Measurements from ENCODE around the gene PDE2A. TPM values are rescaled to one million over a fixed set of nuclear protein-coding genes. Genes with fewer than 3 reads are reported as not detected.

Gene PDE2A
- total RNA-seq, 2 donors from 2014 or later, result 40.9 to 41.6 TPM

DNA sequence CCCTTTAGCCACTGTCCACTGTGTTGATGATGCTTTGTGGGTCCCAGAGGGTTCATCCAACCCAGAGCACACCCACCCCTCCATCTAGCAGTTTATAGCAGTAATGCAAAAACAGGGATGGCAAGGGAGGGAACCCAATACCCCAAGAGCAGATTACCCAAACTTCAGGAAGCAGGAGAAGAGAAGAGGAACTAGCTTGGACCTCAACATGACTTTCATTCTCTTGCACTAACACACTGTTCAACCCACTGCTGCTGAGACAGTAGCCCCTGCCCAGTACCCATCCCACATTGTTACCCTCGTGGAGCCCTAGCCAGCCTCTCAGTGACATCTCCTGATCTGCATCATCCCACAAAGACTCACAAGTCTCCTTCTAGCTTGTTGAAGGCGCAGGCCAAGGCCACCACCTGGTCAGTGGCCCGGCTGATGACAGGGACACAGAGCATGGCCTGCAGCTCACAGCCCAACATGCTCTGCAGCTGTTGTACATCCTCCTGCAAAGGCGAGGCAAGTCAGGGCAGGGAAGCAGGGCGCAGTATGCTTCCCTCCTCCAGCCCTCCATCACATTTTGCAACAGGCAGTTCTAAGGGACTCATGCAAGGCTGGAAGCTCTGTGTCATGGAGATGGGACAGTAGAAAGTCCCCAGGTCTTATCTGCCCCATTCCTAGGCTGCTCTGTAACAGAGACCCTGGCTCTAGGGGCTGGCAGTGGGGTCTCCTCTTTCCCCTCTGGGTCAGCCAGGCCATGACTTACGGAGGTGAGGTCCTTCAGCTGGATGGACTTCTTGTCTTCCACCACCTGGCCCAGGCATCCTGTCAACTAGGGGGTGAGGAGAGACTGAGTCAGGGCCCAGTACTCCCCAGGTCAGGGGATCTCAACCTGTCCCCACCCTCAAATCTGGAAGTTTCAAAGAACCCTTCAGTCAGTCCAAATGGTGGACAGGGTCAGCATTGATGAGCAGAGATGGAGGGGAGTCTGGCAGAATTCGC lies 85.5 kb downstream of the PDE2A start:
- intact Hi-C loops (cut with DNase I), result loop anchor here (2.0 to 5.0 kb wide), 2 partner anchors 54 to 94 kb away; no protein-coding TSS in a partner anchor
- ATAC-seq (no peak), DNase-seq (peak; percentile 5)

DNA sequence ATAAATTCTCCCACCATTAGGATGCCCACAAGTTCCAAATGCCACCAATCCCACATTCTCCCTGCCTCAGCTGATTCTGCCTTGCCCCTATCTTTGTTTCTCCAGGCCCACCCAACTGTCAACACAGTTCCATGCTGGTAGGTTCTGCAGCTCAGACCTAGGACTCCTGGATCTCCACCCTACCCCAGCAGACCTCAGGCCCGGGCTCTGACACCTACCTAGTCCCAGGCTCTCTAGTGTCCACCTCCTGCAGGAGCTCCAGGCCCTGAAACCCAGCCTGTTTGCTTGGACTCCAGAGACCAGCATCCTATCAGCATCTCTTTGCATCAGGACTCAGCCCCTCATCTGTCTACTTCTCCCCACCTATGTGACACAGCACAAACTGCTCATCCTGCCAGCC lies 86.5 kb downstream of the PDE2A start:
- ATAC-seq, result no peak
- intact Hi-C loops (cut with DNase I), result loop anchor here (2.0 to 5.0 kb wide), 2 partner anchors 55 to 95 kb away; no protein-coding TSS in a partner anchor
- DNase-seq, result peak; percentile 3

DNA sequence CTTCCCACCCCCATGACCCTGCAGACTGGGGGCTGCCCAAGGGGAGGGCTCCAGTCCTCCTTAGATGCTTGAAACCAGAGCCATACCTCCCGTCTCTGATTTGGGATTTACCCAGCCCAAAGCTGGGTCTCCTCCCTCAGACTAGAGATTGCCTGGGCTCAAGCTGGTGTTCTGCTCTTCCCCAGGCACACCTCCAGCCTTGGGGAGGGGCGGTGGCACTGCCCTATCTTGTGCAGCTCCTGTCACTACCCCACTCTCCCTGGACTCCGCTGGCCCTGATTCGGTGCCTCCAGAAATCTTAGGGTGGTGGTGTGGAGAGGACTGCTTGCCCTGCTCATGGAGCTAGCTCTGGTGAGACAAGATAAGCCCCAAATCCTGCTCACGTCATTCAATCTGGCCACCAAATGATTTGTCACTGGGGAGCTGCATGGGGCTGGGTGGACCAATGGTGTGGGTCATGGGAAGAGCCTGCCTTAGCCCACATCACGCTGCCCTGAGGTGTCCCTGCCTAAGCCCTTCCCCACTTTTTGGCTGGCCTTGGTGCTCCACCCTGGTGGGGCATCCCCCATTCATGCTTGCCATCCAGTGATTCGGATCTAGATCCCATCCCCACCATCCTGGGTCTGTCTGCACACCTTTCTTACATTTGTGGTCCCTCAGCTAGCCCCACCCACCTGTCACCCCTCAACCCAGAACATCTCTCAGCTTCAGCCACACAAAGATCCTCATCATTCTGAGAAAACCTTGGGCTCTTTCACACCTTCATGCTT lies 87.7 kb downstream of the PDE2A start:
- DNase-seq (peak; percentile 14), ATAC-seq (no peak)
- intact Hi-C loops (cut with DNase I), result loop anchor here in 1 of 2 donors (5.0 kb wide), 1 partner anchor 96 kb away; no protein-coding TSS in a partner anchor

DNA sequence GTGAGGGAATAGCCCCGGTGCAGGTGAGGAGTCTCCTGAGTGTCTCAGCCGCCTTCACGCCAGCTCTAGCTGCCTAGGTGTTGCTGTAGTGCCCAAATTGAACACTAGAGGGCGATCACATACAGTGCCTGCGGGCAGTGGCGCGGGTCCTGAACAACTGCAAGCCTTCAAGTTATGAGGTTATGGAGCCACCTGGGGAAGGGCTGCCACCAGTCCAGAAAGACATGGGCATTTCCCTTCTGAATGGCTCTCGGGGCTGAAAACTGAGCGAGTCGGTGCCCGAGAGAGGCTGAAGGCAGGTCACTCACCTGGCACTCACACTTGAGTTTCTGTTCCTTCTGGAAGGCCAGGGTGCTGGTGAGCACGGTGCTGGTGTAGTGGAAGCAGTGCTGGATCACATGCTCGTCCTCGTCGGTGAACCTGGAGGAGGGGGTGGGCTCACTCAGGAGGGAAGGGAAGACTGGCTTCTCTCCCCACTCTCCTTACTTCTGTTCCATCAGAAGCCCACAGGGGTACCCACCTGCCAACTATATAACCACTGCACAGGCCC lies 88.4 kb downstream of the PDE2A start:
- intact Hi-C loops (cut with DNase I), result loop anchor here in 1 of 2 donors (5.0 kb wide), 1 partner anchor 96 kb away; no protein-coding TSS in a partner anchor
- ATAC-seq (peak; percentile 66 to 69), DNase-seq (peak; percentile 69)

DNA sequence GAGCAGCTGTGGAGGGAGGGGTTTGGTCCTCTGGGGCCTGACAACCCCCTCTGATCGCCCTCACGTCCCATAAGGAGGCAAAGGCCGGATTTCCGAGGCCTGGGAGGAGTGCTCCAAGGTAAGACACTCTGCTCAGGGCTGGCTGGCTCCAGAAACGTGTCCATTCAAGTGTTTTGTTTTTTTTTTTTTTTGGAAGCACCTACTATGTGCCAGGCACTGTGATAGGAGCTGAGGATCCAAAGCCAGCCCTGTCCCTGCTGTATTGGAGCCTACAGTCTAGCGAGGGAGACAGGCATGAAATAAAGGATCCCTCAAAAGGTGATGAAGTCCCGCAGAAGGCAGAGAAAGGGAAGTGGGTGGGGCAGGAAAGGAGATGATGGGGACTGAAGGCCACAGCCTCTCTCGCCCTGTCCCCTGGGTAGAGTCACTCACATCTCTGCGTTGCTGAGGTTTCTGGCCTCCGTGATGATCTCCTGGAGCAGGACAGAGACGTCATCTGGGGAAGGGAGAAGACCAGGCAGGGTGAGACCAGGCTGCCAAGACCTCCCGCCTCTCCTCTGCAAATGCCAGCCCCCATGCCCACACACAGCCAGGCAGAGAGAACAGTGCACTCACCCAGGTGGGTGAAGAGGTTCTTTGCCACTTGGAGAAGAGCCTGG lies 89.2 kb downstream of the PDE2A start:
- intact Hi-C loops (cut with DNase I), result loop anchor here in 1 of 2 donors (5.0 kb wide), 1 partner anchor 97 kb away; no protein-coding TSS in a partner anchor
- DNase-seq (peak; percentile 12), ATAC-seq (no peak)

DNA sequence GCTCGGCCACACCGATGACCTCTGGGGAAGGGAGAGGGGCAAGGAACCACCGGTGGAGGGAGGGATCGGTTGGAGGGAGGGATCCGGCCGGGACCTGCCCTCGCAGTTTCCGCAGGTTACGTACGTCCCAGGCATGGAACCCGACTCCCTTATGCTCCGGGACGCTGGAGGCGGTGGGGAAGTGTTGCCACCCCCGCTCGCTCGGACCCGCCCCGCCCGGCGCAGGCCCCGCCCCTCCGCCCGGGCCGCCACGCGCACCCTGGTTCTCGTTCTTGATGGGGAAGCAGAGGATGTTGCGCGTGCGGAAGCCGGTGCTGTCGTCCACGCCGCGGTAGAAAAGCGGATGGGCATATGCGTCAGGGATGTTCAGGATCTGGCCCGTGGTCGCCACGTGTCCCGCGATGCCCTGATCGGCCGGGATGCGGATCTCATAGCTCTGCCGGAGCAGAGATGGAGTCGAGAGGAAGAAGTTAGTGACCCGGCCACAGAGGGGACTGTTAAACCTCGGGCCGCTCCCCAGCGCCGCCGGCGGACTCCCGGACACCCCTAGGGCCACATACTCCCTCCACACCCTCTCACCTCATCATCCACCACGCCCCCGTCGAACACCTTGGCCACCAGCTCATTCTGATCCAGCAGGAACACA lies 89.8 kb downstream of the PDE2A start:
- intact Hi-C loops (cut with DNase I), result no loop called here
- ATAC-seq, result peak; percentile 14 to 60
- peak; percentile 69 for DNase-seq

DNA sequence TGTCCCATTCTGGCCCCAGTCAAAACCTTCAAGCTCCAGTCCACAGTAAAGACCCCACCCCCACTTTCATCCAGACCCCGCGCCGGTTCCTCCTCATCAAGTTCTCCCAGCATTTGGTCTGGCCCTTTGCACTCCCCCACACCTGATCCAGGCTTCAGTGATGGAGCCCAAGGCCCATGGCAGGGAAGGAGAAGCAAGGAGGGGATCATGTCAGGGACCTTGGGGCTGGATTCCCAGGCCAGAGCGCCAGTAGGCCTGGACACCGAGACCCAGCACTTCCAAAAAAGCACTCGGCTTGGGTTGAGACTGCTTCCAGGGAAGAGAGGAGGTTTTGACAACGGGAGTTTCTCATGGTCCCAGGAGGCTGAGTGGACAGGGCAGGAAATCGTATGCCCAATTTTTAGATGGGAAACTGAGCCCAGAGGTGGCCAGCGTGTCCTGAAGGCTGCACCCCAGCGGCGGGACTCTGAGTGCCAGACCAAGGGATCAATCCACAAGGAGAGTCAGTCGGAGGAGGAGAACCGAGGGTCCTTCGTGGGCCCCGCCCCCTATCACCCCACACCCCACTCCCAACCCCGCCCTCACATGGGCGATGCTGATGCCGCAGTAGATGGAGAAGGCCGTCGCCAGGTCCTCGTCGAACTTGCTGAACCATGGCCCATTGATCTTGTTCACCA lies 90.5 kb downstream of the PDE2A start:
- no peak for ATAC-seq
- DNase-seq, result peak; percentile 8
- intact Hi-C loops (cut with DNase I), result no loop called here

DNA sequence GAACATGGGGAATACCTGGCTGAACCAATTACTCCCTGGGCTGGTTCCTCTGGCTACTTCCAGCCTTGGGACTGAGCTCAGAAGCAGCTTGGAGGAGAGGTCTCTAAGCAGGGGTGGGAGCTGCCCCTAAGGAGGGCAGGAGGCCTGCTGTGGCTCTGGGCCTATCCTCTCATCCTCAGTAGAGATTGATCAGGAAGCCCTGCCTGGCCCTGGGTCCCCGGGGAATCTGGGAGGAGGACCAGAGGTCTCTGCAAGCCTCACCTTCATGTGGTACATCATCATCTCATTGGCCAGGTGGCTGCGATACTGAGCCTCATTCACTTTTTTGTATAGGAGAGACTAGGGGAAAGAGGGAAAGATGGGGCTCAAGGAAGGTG lies 91.1 kb downstream of the PDE2A start:
- peak; percentile 7 for DNase-seq
- ATAC-seq, result no peak
- intact Hi-C loops (cut with DNase I), result no loop called here

DNA sequence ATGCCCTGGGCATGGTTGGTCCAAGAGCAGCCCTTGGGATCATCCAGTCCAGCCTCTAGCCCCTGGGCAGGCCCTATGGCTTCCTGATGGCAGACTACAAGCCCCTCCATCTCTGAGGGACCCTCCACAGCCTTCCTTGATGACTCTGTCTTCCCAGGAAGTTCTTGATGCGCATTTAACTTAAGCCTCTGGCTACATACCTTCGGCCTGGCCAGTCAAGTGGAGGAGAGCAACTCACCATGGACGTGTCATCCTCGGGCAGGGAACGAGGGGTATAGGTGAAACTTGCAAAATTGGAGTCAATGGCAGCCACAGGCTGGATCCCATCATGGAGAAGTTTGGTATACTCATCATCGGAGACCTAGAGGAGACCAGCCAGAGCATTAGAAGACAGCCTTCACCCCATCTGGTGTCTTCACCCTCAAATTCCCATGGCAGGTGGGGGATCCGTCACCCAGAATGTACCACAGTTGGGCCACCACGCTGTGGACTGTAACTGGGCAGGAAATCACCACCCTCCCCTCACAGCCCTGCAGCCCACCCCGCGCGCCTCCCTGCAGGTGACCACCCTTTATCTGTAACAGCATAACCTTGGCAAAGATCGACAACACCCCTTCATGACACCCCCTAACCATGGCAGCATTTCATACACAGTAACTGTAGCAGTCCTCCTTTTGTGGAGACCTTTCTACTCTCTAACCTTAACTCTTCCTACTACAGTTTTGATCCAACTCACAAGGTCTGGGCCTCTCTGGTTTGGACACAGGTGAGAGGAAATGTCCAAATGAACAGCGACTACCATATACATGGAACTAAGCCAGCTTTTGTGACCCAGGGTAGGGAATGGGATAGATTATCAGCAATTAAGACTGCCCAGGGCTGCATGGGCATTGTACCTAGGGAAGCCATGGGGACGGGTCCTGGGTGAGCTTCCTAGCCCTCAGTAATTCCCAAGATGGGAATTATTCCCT lies 91.7 kb downstream of the PDE2A start:
- ATAC-seq (no peak), DNase-seq (no peak)
- intact Hi-C loops (cut with DNase I), result no loop called here

DNA sequence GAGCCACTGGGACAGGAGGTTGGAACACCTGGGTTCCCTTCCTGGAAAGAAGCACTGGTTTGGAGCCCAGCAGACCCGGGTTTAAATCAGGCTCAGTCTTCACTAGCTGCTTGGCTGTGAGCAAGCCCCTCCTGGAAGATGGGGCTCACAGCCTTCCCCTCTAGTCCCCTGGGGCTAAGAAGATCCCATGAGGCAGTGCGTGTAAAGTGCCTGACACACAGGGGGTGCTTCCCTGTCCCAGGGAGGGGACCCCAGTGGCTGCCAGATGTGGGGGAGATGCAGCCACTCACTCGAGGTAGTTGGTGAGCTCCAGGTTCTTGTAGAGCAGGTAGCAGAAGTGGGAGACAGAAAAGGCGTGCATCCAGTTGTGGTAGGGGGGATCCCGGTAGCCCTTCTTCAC lies 93.2 kb downstream of the PDE2A start:
- intact Hi-C loops (cut with DNase I), result no loop called here
- ATAC-seq, result no peak
- no peak for DNase-seq

DNA sequence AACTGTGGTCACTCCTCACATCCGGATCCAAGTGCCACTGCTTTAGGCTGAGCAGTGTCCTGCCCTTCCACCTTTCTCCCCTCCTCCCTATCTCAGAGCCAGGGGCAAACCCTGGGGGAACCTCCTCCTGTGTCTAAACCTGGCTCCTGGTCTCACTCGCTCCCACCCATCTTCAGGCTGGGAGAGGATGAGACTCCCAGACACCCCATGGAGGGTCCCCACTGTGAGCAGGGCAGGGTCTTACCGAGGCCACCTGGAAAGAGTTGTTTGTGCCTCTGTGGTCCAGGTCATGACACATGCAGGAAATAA lies 93.6 kb downstream of the PDE2A start:
- DNase-seq (no peak), ATAC-seq (no peak)
- intact Hi-C loops (cut with DNase I), result no loop called here

DNA sequence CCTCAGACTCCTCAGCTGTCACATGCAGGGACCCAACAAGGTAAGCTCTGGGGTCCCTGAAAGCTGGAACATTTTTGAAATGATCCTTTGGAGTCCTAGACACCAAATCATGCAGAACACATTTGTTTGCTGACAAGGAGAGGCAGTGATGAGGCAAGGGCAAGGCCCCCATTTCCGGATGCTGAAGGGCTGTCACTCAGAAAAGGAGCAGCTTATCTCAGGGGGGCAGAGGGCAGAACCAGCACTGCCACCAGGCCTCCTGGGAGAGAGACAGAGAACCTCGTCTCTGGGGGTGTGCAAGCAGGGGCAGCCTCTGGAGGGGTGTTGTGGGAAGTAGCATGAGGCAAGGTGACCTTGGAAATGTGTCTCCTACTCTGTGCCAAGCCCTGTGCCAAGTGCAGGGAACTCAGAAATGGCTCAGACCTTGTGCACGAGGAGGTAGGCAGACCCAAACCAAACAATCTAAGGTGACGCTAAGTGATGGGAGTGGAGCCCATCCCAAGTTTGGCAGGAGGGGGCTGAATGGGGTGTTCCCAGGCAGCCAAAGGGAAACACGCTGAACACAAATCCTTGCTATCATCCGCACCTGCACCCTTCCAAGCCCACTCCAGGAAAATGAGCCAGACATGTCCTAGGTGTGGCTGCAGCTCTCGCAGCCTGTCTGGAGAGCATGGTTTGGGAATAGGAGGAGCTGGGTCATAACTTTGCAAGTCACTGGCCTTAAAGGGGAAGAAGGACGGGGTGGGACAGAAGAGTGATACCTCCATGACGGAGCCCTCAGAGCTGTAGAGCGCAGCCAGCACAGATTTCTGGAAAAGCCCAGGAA lies 94.2 kb downstream of the PDE2A start:
- DNase-seq, result no peak
- no peak for ATAC-seq
- intact Hi-C loops (cut with DNase I), result loop anchor here in 1 of 2 donors (10.0 kb wide), 1 partner anchor 105 kb away; no protein-coding TSS in a partner anchor

DNA sequence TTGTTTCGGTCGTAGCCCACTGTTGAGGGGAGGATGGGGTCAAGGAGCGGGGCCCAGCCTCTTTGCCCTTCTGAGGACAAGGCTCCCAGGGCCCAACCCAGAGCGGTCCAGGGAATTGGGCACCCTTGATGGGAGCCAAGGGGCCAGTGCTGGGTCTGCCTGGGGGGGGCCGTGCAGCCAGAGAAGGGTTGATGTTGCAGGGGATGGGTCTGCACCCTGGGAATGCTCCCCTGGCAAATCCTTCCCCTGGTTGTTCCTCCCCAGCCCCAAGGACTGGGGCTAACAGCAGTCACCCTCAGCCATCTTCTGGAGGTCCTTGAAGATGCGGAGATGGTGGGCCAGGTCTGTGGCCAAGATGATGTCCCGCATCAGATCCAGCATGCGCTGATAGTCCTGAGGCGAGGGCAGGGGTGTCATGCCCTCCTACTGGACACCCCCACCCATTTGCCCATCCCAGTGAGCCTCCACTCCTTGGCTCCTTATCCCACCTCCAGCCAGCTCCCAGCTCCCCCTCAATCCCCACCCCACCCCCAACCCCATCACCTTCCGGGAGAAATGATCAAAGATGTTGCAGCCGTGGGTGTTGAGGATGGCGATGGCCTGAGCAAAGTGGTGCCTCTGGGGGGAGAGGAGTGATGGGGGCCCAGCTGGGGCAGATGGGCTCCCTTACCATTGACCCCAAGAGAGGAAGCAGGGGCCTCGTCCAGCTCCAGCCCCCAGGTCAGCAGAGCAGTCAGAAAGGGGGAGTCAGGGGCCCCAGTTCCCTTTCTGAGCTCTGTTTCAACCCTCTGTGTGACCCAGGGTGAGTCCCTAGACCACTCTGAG lies 95.0 kb downstream of the PDE2A start:
- ATAC-seq, result no peak
- intact Hi-C loops (cut with DNase I), result loop anchor here in 1 of 2 donors (10.0 kb wide), 1 partner anchor 104 kb away; no protein-coding TSS in a partner anchor
- DNase-seq, result no peak

DNA sequence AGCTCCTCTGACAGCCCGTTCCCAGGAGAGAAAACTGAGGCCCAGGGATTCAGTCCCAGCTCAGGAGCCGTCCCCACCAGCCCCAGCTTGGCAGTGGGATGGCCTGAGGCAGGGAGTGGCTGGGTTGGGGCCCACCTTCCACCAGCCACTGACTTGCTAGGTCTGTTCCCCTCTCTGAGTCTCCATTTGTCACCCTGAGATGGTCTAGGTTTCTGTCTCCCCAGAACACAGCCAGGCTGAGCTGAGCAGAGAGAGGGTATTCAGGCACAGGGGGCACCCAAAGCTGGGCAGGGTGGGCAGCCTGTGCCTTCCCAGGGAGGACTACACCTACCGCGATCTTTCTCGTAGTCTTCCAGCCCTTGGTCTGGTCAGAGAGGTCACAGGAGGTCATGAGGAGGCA lies 95.7 kb downstream of the PDE2A start:
- no peak for ATAC-seq
- intact Hi-C loops (cut with DNase I), result loop anchor here in 1 of 2 donors (10.0 kb wide), 1 partner anchor 104 kb away; no protein-coding TSS in a partner anchor
- DNase-seq, result no peak

DNA sequence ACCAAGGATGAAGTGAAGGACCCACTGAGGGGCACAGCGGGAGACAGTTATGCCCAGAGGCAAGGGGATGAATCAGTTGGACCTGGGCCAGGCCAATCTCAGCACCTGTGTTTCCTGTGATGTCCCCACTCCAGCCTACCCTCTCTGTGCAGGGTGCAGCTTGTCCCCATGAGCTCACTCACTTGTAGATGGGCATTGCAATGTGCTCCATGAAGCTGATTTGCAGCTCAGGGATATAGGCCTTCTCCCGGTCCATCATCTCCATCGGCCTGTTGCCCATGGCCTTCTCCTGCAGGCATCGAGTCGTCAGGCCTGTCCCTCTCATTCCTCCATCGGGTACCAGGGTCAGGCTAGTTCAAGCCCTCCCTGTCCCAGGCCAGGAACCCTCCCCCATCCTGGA lies 96.2 kb downstream of the PDE2A start:
- ATAC-seq (no peak), DNase-seq (no peak)
- intact Hi-C loops (cut with DNase I), result loop anchor here in 1 of 2 donors (10.0 kb wide), 1 partner anchor 103 kb away; no protein-coding TSS in a partner anchor
